ENCODE measurements around the gene TNRC6B.
"Not testable (repeated sequence)": the region's sequence is repeated elsewhere in the genome, so short reads cannot be mapped to it uniquely, and the experiment has no call there.

GRCh38 chr22:40197421-40197820 lies 19.7 kb downstream of the TNRC6B start:
- TF ChIP-seq EZH2 (IDR thresholded peaks at IDR 0.05; ENCODE audit: borderline replicate concordance, insufficient read depth, low read length, poor library complexity, severe bottlenecking); EP300 (conservative IDR thresholded peaks at IDR 0.05; ENCODE audit: poor library complexity, severe bottlenecking); POLR2AphosphoS5 (IDR thresholded peaks at IDR 0.05); REST (IDR thresholded peaks at IDR 0.05; ENCODE audit: borderline replicate concordance); SMC3 (conservative IDR thresholded peaks at IDR 0.05; ENCODE audit: poor library complexity); RAD21 (conservative IDR thresholded peaks at IDR 0.05): not testable (repeated sequence)
- TF ChIP-seq, protein P1, sequence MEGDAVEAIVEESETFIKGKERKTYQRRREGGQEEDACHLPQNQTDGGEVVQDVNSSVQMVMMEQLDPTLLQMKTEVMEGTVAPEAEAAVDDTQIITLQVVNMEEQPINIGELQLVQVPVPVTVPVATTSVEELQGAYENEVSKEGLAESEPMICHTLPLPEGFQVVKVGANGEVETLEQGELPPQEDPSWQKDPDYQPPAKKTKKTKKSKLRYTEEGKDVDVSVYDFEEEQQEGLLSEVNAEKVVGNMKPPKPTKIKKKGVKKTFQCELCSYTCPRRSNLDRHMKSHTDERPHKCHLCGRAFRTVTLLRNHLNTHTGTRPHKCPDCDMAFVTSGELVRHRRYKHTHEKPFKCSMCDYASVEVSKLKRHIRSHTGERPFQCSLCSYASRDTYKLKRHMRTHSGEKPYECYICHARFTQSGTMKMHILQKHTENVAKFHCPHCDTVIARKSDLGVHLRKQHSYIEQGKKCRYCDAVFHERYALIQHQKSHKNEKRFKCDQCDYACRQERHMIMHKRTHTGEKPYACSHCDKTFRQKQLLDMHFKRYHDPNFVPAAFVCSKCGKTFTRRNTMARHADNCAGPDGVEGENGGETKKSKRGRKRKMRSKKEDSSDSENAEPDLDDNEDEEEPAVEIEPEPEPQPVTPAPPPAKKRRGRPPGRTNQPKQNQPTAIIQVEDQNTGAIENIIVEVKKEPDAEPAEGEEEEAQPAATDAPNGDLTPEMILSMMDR (IDR thresholded peaks at IDR 0.05; ENCODE audit: poor library complexity, severe bottlenecking), result not testable (repeated sequence)

Measured in neural cell (in vitro differentiated cells).